ENCODE data around the gene KLHDC8B. TPM values are rescaled to one million over a fixed set of nuclear protein-coding genes. Genes with fewer than 3 reads are reported as not detected.

The KLHDC8B gene
- total and polyA plus RNA-seq, 10 of the 15 experiments (the other 5 are each of a cell fraction or from before 2014, with no cell fraction given): 0.31 to 1.5 (median 0.85) TPM; not detected in 1

GRCh38 chr3:49171119-49171774 is at the start of gene KLHDC8B (continued):
- TF ChIP-seq ESRRA (IDR thresholded peaks at IDR 0.05; ENCODE audit: low read length): no peak
- TF ChIP-seq JUNB (IDR thresholded peaks at IDR 0.05): no peak
- no peak for TF ChIP-seq FOS (IDR thresholded peaks at IDR 0.05; ENCODE audit: borderline replicate concordance, extremely low read depth, insufficient read length)
- peak; percentile 58; the same call in 1 of the 2 replicates for TF ChIP-seq DPF2 (IDR thresholded peaks at IDR 0.05)
- no peak for TF ChIP-seq RUNX3 (IDR thresholded peaks at IDR 0.05; ENCODE audit: low read length)
- no peak for TF ChIP-seq SIX5 (IDR thresholded peaks at IDR 0.05; ENCODE audit: low read depth, low read length, severe bottlenecking)
- TF ChIP-seq JUND (IDR thresholded peaks at IDR 0.05; ENCODE audit: low read depth, low read length): no peak
- no peak for TF ChIP-seq EP300 (IDR thresholded peaks at IDR 0.05; ENCODE audit: borderline replicate concordance in 1 of 2, control insufficient read depth in 1 of 2, low read depth in 2 of 2, low read length in 2 of 2)
- TF ChIP-seq NBN (IDR thresholded peaks at IDR 0.05): 0 out of 2 replicates have a peak, but pooled peaks have one; percentile 54
- no peak for TF ChIP-seq PBX3 (IDR thresholded peaks at IDR 0.05; ENCODE audit: insufficient replicate concordance, low read depth, low read length)
- TF ChIP-seq ZBTB11 (CRISPR knock-in tag; IDR thresholded peaks at IDR 0.05): no peak
- no peak for TF ChIP-seq HDAC2 (IDR thresholded peaks at IDR 0.05)
- no peak for TF ChIP-seq CREM (IDR thresholded peaks at IDR 0.05; ENCODE audit: low read depth)
- no peak for TF ChIP-seq NFXL1 (IDR thresholded peaks at IDR 0.05; ENCODE audit: borderline replicate concordance)
- TF ChIP-seq CUX1 (IDR thresholded peaks at IDR 0.05; ENCODE audit: insufficient replicate concordance, low read depth, low read length): no peak
- TF ChIP-seq HDAC6 (IDR thresholded peaks at IDR 0.05; ENCODE audit: unreplicated experiment): no peak
- TF ChIP-seq BACH1 (IDR thresholded peaks at IDR 0.05; ENCODE audit: borderline replicate concordance): peak; percentile 17; the same call in 1 of the 2 replicates
- no peak for TF ChIP-seq KDM1A (IDR thresholded peaks at IDR 0.05; ENCODE audit: borderline replicate concordance)
- TF ChIP-seq SMC3 (IDR thresholded peaks at IDR 0.05; ENCODE audit: borderline replicate concordance, low read length): peak; percentile 71; the same call in 1 of the 2 replicates

Measured in GM12878 (cell line).